GM18909 (cell line): ENCODE measurements around the gene SLC30A7.
A peak's percentile ranks its signal among the peaks of the same experiment; 100 is the strongest.
"Not testable (repeated sequence)": the region's sequence is repeated elsewhere in the genome, so short reads cannot be mapped to it uniquely, and the experiment has no call there.

Experiments used
- ATAC-seq: cut with Tn5 transposase; IDR thresholded peaks from one replicate; pipeline ENCODE4 v1.9.1; 2021; ENCODE audit warnings: mild to moderate bottlenecking; ENCODE audit not compliant: unreplicated experiment, poor library complexity

The SLC30A7 gene

GRCh38 chr1:100895540-100896480 is at the start of gene SLC30A7:
Gene SLC30A7 (plus strand): TSS chr1:100896090. CDS start chr1:100896263, 173 bp downstream.
- peak; percentile 75 for ATAC-seq

- no peak for ATAC-seq
Observed at GRCh38 chr1:100847361-100848082, 48.4 kb upstream of the SLC30A7 start.

- ATAC-seq, result no peak
Observed at GRCh38 chr1:100851726-100852125, 44.2 kb upstream of the SLC30A7 start.

GRCh38 chr1:100852976-100853375 is 42.9 kb upstream of the SLC30A7 start:
- ATAC-seq, result no peak

- not testable (repeated sequence) for ATAC-seq
Observed at GRCh38 chr1:100855116-100855515, 40.8 kb upstream of the SLC30A7 start.

GRCh38 chr1:100860397-100860991 is 35.4 kb upstream of the SLC30A7 start:
- no peak for ATAC-seq

GRCh38 chr1:100861379-100861778 is 34.5 kb upstream of the SLC30A7 start:
- ATAC-seq, result no peak

GRCh38 chr1:100862591-100862990 is 33.3 kb upstream of the SLC30A7 start:
- no peak for ATAC-seq

GRCh38 chr1:100866041-100866900 is 29.6 kb upstream of the SLC30A7 start:
- ATAC-seq, result peak; percentile 67

- no peak for ATAC-seq
Observed at GRCh38 chr1:100866901-100867206, 29.0 kb upstream of the SLC30A7 start.

- ATAC-seq, result peak; percentile 42
Observed at GRCh38 chr1:100868364-100868995, 27.4 kb upstream of the SLC30A7 start.

- ATAC-seq, result no peak
Observed at GRCh38 chr1:100869996-100870395, 25.9 kb upstream of the SLC30A7 start.

GRCh38 chr1:100874433-100874832 is 21.5 kb upstream of the SLC30A7 start:
- ATAC-seq, result no peak

GRCh38 chr1:100875228-100875627 is 20.7 kb upstream of the SLC30A7 start:
- no peak for ATAC-seq

GRCh38 chr1:100876291-100876690 is 19.6 kb upstream of the SLC30A7 start:
- ATAC-seq, result no peak

GRCh38 chr1:100879422-100879821 is 16.5 kb upstream of the SLC30A7 start:
- ATAC-seq, result no peak

GRCh38 chr1:100881687-100882086 is 14.2 kb upstream of the SLC30A7 start:
- no peak for ATAC-seq

GRCh38 chr1:100882698-100883097 is 13.2 kb upstream of the SLC30A7 start:
- ATAC-seq, result no peak

- no peak for ATAC-seq
Observed at GRCh38 chr1:100883963-100884362, 11.9 kb upstream of the SLC30A7 start.

- not testable (repeated sequence) for ATAC-seq
Observed at GRCh38 chr1:100889007-100889406, 6.9 kb upstream of the SLC30A7 start.
